Measurements from ENCODE around the gene ADAM12. TPM values are rescaled to one million over a fixed set of nuclear protein-coding genes. Genes with fewer than 3 reads are reported as not detected.

Gene ADAM12
- total RNA-seq, 2 experiments from 2014 or later = 1.3 TPM

DNA sequence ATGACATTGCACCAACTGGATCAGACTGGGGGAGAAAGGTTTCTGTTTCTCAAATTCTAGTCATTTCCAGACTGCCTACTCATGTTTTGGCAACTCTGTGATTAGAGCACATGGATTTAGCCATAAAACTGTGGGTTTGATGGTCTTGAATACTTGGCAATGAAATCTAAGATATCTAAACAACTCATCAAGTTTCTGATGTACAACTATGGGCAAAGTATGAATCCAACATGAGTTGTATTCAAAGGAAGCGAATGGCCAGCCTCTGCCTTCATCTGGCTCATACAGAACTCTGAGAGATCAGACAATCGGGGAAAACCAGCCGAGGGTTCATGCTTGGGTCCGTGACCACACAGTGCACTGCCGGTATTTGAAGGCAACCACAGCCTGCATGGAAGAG, 144.3 kb downstream of the ADAM12 start:
- no peaks in the 10 kb centered on the region for H3K27me3 Mint-ChIP-seq
- ATAC-seq = no peak
- CTCF ChIA-PET = no interaction called here
- intact Hi-C loops (cut with micrococcal nuclease) = no loop called here
- H3K9me3 Mint-ChIP-seq = no peaks in the 10 kb centered on the region
- H3K4me1 Mint-ChIP-seq (ENCODE audit: low read depth) = no peaks in the 10 kb centered on the region
- H3K4me3 Mint-ChIP-seq = no peak overlapping the region
- no peaks in the 10 kb centered on the region for H3K36me3 Mint-ChIP-seq (ENCODE audit: low read depth)
- POLR2A ChIA-PET = no interaction called here
- no peak for DNase-seq
- no peak overlapping the region for H3K27ac Mint-ChIP-seq
- TF ChIP-seq, protein P1, sequence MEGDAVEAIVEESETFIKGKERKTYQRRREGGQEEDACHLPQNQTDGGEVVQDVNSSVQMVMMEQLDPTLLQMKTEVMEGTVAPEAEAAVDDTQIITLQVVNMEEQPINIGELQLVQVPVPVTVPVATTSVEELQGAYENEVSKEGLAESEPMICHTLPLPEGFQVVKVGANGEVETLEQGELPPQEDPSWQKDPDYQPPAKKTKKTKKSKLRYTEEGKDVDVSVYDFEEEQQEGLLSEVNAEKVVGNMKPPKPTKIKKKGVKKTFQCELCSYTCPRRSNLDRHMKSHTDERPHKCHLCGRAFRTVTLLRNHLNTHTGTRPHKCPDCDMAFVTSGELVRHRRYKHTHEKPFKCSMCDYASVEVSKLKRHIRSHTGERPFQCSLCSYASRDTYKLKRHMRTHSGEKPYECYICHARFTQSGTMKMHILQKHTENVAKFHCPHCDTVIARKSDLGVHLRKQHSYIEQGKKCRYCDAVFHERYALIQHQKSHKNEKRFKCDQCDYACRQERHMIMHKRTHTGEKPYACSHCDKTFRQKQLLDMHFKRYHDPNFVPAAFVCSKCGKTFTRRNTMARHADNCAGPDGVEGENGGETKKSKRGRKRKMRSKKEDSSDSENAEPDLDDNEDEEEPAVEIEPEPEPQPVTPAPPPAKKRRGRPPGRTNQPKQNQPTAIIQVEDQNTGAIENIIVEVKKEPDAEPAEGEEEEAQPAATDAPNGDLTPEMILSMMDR (IDR thresholded peaks at IDR 0.05) = no peak

DNA sequence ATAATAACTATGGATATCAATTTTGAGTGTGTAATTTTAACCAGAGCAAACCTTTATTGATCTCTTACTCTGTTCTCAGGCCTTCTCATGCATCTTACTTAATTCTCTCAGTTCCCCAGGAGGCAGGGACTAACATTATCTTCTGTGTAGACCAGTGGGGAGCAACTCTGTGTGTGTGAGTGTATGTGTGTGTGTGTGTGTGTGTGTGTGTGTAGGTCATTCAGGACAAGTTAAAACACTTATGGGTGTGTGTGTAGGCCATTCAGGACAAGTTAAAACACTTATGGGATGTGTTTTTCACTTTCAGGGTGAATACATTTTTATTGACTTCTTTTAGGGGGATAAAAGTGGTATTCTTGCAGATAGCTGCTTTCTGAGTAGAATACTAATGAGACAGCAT, 145.0 kb downstream of the ADAM12 start:
- no peaks in the 10 kb centered on the region for H3K36me3 Mint-ChIP-seq (ENCODE audit: low read depth)
- ATAC-seq (no peak), DNase-seq (no peak)
- H3K27me3 Mint-ChIP-seq = no peaks in the 10 kb centered on the region
- H3K9me3 Mint-ChIP-seq = no peaks in the 10 kb centered on the region
- no peak overlapping the region for H3K27ac Mint-ChIP-seq
- TF ChIP-seq, protein P1 (IDR thresholded peaks at IDR 0.05) = no peak
- intact Hi-C loops (cut with micrococcal nuclease) = no loop called here
- ChIA-PET CTCF (no interaction called here), POLR2A (no interaction called here)
- no peak overlapping the region for H3K4me3 Mint-ChIP-seq
- no peaks in the 10 kb centered on the region for H3K4me1 Mint-ChIP-seq (ENCODE audit: low read depth)

DNA sequence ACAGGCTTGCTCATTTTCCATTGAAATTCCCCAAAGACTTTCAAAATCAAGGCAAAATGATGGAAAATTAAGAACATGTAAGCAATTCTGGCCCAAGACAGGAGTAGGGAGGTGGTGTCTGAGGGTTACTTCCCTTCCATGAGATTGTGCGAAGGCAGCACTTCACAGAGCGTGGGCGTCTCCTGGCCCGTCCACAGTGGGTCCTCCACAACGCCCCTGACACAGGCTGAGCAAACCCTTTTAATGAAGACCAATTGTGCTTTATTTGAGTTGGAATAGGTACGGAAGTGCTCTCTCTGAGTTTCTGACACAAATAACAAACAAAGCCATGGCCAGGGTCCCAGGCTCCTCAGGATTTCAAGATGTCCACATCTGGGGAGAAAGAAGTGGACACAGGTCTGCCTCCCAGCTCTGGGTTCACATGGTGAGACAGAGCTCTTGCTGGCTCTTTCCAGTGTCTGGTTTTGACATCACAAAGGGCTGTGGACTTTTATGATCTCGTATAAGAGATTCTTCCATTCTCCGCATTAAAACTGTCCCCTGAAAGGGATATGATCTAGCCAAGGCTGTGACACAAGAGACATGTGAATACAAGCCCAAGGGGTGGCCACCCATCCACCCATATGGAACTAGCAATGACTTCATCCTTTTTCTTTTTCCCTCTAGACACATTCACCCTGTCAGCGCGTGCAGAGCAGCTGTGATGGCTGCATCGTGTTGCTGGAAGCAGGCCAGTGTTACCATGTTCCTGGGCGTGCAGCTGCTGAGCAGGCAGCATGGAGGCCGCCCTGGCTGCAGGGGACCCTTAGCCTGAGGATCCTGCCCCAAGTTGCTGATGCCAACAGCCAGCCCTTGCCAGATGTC, 145.6 kb downstream of the ADAM12 start:
- Mint-ChIP-seq H3K27ac (no peak overlapping the region), H3K36me3 (ENCODE audit: low read depth) (no peaks in the 10 kb centered on the region), H3K4me1 (ENCODE audit: low read depth) (no peaks in the 10 kb centered on the region), H3K9me3 (no peaks in the 10 kb centered on the region), H3K4me3 (no peak overlapping the region), H3K27me3 (no peaks in the 10 kb centered on the region)
- ChIA-PET CTCF (no interaction called here), POLR2A (no interaction called here)
- no peak for ATAC-seq
- intact Hi-C loops (cut with micrococcal nuclease) = no loop called here
- DNase-seq = no peak
- TF ChIP-seq, protein P1 (IDR thresholded peaks at IDR 0.05) = no peak

DNA sequence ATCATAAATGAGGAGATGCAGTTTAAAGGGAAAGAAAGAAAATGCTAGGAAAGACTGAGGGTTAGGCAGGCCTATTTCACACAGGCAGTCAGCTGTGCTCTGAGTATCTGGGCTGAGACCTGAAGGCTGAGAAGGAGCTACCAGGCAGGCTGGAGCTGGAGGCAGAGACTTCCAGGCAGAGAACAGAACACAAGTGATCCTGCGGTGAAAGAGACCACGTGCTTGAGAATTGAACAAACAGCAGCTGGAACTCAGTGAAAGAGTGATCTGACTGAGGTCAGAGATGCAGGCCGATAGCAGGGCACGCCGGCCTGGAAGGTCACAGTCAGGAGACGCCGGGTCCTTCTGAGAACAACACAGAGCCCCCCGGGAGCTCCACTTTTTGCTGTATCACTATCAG, 147.8 kb downstream of the ADAM12 start:
- CTCF ChIA-PET = no interaction called here
- Mint-ChIP-seq H3K4me1 (ENCODE audit: low read depth) (no peaks in the 10 kb centered on the region), H3K4me3 (no peak overlapping the region), H3K9me3 (peaks cover 5% of the 10 kb centered on the region), H3K36me3 (ENCODE audit: low read depth) (no peaks in the 10 kb centered on the region), H3K27me3 (no peaks in the 10 kb centered on the region), H3K27ac (no peak overlapping the region)
- POLR2A ChIA-PET = no interaction called here
- DNase-seq = no peak
- TF ChIP-seq, protein P1 (IDR thresholded peaks at IDR 0.05) = no peak
- no peak for ATAC-seq
- intact Hi-C loops (cut with micrococcal nuclease) = no loop called here

DNA sequence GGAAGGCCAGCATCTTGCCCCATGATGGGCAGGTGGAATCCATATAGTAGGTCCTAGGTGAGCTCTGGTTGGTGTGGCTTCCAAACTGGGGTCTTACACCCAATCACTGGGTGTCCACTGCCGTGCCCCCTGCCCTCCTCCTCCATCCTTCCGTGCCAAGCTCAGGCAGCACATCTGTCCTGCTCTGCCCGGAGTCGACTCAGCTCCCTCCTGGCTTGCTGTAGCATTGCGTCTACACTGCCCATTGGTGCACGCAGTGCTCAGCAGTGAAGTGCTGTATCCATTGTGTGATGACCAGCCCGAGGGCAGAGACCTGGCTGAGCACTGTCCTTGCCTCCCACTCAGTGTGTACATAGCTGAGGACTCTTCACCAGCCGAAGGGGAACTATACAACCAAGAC, 148.4 kb downstream of the ADAM12 start:
- Mint-ChIP-seq H3K4me3 (no peak overlapping the region), H3K9me3 (peaks cover 5% of the 10 kb centered on the region), H3K27ac (no peak overlapping the region), H3K27me3 (no peaks in the 10 kb centered on the region), H3K4me1 (ENCODE audit: low read depth) (no peaks in the 10 kb centered on the region), H3K36me3 (ENCODE audit: low read depth) (no peaks in the 10 kb centered on the region)
- no peak for ATAC-seq
- DNase-seq = no peak
- POLR2A ChIA-PET = no interaction called here
- intact Hi-C loops (cut with micrococcal nuclease) = no loop called here
- CTCF ChIA-PET = no interaction called here
- TF ChIP-seq, protein P1 (IDR thresholded peaks at IDR 0.05) = no peak

Data from activated CD8-positive, alpha-beta T cell treated with anti-CD3 and anti-CD28 coated beads for 36 hours (primary cell).